HepG2 (cell line): ENCODE data around the gene ZNF575. TPM values are rescaled to one million over a fixed set of nuclear protein-coding genes. Genes with fewer than 3 reads are reported as not detected.
A peak's percentile ranks its signal among the peaks of the same experiment; 100 is the strongest.

Source experiments
- JUND ChIP-seq: sonication (generic); formaldehyde crosslinking; IDR thresholded peaks from 2 replicates; pipeline ENCODE4 v1.8.0; 2022; ENCODE audit warnings: mild to moderate bottlenecking, missing genetic modification reagents
- LCORL ChIP-seq, 2 experiments: fragments of 450-650 bp in 1 of 2; sonication (generic) in 1 of 2; formaldehyde crosslinking in 1 of 2; IDR thresholded peaks; 2 replicates each; pipeline versions ENCODE4 v1.5.0 to v1.6.1; 2017 to 2020; ENCODE audit warnings: antibody characterized with exemption in 1 of 2, missing genetic modification reagents in 1 of 2
- MAF1 ChIP-seq: sonication (generic); formaldehyde crosslinking; IDR thresholded peaks from 2 replicates; pipeline ENCODE4 v1.5.0; 2020; ENCODE audit warnings: missing genetic modification reagents, borderline replicate concordance
- MAFF ChIP-seq: IDR thresholded peaks from 2 replicates; pipeline ENCODE4 v1.6.1; 2011; ENCODE audit warnings: low read depth, low read length, improper control_type of control experiment
- MTA3 ChIP-seq: sonication (generic); formaldehyde crosslinking; IDR thresholded peaks from 2 replicates; pipeline ENCODE4 v1.4.0; 2020; ENCODE audit warnings: missing genetic modification reagents
- MTF1 ChIP-seq: sonication (generic); formaldehyde crosslinking; IDR thresholded peaks from 2 replicates; pipeline ENCODE4 v1.5.0; 2020; ENCODE audit warnings: missing genetic modification reagents
- NCOA5 ChIP-seq: sonication (generic); formaldehyde crosslinking; IDR thresholded peaks from 2 replicates; pipeline ENCODE4 v1.4.0; 2020; ENCODE audit warnings: missing genetic modification reagents
- PHF5A ChIP-seq: IDR thresholded peaks from one replicate; pipeline ENCODE4 v1.6.1; 2018; ENCODE audit warnings: low read depth, missing genetic modification reagents; ENCODE audit not compliant: unreplicated experiment
- SRY ChIP-seq: sonication (generic); formaldehyde crosslinking; IDR thresholded peaks from 2 replicates; pipeline ENCODE4 v1.8.0; 2022; ENCODE audit warnings: mild to moderate bottlenecking, missing genetic modification reagents
- TCF7 ChIP-seq: sonication (generic); IDR thresholded peaks from 2 replicates; pipeline ENCODE4 v1.6.1; 2016; ENCODE audit warnings: antibody characterized with exemption, low read depth
- ZFP36L2 ChIP-seq: sonication (generic); formaldehyde crosslinking; IDR thresholded peaks from 2 replicates; pipeline ENCODE4 v1.4.0; 2020; ENCODE audit warnings: missing genetic modification reagents
- ZNF256 ChIP-seq: sonication (generic); formaldehyde crosslinking; conservative IDR thresholded peaks from 2 replicates; pipeline ENCODE4 v1.4.0; 2020; ENCODE audit warnings: missing genetic modification reagents
- ZNF460 ChIP-seq: sonication (generic); formaldehyde crosslinking; IDR thresholded peaks from 2 replicates; pipeline ENCODE4 v1.5.1; 2020; ENCODE audit warnings: missing genetic modification reagents, mild to moderate bottlenecking, borderline replicate concordance
- ZNF503 ChIP-seq: sonication (generic); formaldehyde crosslinking; IDR thresholded peaks from 2 replicates; pipeline ENCODE4 v1.4.0; 2020; ENCODE audit warnings: missing genetic modification reagents
- ZNF546 ChIP-seq: sonication (generic); formaldehyde crosslinking; conservative IDR thresholded peaks from 2 replicates; pipeline ENCODE4 v1.8.1; 2023; ENCODE audit warnings: mild to moderate bottlenecking, missing genetic modification reagents
- ZNF644 ChIP-seq: IDR thresholded peaks from 2 replicates; pipeline ENCODE4 v1.6.1; 2016; ENCODE audit warnings: low read depth
- ZNF839 ChIP-seq: sonication (generic); formaldehyde crosslinking; IDR thresholded peaks from 2 replicates; pipeline ENCODE4 v1.4.0; 2020; ENCODE audit warnings: missing genetic modification reagents, mild to moderate bottlenecking, borderline replicate concordance
- polyA plus RNA-seq, 8 experiments: library from polyadenylated mRNA; depleted of rRNA in 3 of 8; stranded (reverse) in 7 of 8; unstranded in 1 of 8; fragments of >200 nt; fragmentation: Illumina TruSeq in 4 of 8; extraction: Trizol in 4 of 8; gene quantifications; 2 replicates each; pipeline versions ENCODE4 v1.2.1 to v1.2.3, GENCODE V29; 2011 to 2016; ENCODE audit warnings: low read depth in 4 of 8, missing spikeins in 1 of 8, mixed read lengths in 1 of 8; ENCODE audit not compliant: insufficient read depth in 1 of 8
- total RNA-seq, 5 experiments: library from RNA; depleted of rRNA; stranded (reverse); fragments of >200 nt; fragmentation: Illumina TruSeq; extraction: Trizol; gene quantifications; 2 replicates each; pipeline ENCODE4 v1.2.3, GENCODE V29; 2016; ENCODE audit warnings: low read depth in 1 of 5
- TF ChIP-seq, protein P1 (sequence below): fragments of 450-650 bp; IDR thresholded peaks from 2 replicates; pipeline ENCODE4 v1.6.1; 2017
- TF ChIP-seq, protein P2 (sequence below), 2 experiments: sonication (generic) in 1 of 2; formaldehyde crosslinking in 1 of 2; IDR thresholded peaks; 2 replicates each; pipeline versions ENCODE4 v1.5.1 to v1.6.1; 2011 to 2020; ENCODE audit warnings: borderline replicate concordance in 1 of 2, low read depth in 1 of 2, low read length in 1 of 2, mild to moderate bottlenecking in 1 of 2, missing genetic modification reagents in 1 of 2, moderate library complexity in 1 of 2
- TF ChIP-seq, protein P3 (sequence below): sonication (generic); formaldehyde crosslinking; IDR thresholded peaks from 2 replicates; pipeline ENCODE4 v1.5.0; 2020; ENCODE audit warnings: mild to moderate bottlenecking, missing genetic modification reagents

The ZNF575 gene
- total and polyA plus RNA-seq, 2 of the 13 experiments (the other 11 are each of a cell fraction or from before 2014, with no cell fraction given) = 0.17 to 0.27 TPM

DNA sequence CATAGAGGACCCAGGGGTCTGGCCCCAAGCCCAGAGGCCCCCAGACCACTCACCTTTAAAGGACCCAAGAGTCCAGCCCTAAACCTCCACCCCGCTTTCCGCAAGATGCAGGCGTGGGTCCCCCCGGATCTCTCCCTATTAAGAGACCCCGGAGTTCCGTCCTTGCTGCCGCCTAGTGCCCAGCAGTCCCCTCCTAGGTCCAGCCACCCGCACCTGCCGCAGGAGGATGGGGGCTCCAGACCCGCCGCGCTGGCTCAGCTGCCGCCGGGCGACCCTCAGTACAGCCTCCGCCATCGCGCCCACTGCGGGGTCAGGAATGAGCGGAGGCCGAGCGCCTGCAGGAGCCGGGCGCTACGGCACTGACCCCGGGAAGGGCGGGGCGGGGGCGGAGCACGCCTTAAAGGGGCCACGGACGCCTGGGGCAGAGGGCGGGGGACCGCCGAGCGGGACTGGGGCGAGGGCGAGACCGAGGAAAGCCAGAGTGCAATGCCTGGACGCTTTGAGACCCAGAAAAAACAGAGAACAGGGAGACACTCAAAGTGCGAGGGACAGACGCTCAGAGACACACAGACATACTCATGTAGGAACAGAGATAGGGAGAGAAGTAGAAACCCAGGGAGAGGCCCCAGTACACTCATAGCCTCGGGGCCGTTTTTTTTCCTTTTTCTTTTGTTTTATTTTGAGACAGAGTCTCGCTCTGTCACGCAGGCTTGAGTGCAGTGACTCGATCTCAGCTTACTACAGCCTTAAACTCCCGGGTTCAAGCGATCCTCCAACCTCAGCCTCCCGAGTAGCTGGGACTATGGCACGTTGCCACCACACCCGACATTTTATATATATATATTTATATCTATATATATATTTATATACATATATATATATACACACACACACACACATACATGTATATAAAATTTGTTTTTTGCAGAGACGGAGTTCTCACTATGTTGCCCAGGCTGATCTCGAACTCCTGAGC lies 5.8 kb upstream of the ZNF575 start, which contains the start of gene ETHE1 (continued):
- TF ChIP-seq ZNF460 (peak; percentile 36; the same call in 1 of the 2 replicates), MTA3 (CRISPR knock-in tag) (no peak), ZFP36L2 (CRISPR knock-in tag) (no peak), ZNF644 (CRISPR knock-in tag) (no peak), ZNF503 (peak; percentile 64; the same call in 1 of the 2 replicates), PHF5A (CRISPR knock-in tag) (no peak), LCORL (IDR thresholded peaks at IDR 0.05) (no peak), LCORL (CRISPR knock-in tag; IDR thresholded peaks at IDR 0.05) (peak; percentile 46; the same call in 1 of the 2 replicates), MAFF (no peak), ZNF546 (CRISPR knock-in tag) (peak; percentile 66; the same call in 1 of the 2 replicates), MTF1 (no peak), TCF7 (no peak), JUND (CRISPR knock-in tag) (no peak), SRY (CRISPR knock-in tag) (0 out of 2 replicates have a peak, but pooled peaks have one; percentile 39), ZNF256 (CRISPR knock-in tag) (no peak), MAF1 (CRISPR knock-in tag) (no peak), NCOA5 (no peak), ZNF839 (CRISPR knock-in tag) (no peak)
- TF ChIP-seq, protein P1, sequence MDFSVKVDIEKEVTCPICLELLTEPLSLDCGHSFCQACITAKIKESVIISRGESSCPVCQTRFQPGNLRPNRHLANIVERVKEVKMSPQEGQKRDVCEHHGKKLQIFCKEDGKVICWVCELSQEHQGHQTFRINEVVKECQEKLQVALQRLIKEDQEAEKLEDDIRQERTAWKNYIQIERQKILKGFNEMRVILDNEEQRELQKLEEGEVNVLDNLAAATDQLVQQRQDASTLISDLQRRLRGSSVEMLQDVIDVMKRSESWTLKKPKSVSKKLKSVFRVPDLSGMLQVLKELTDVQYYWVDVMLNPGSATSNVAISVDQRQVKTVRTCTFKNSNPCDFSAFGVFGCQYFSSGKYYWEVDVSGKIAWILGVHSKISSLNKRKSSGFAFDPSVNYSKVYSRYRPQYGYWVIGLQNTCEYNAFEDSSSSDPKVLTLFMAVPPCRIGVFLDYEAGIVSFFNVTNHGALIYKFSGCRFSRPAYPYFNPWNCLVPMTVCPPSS = no peak
- TF ChIP-seq, protein P2, sequence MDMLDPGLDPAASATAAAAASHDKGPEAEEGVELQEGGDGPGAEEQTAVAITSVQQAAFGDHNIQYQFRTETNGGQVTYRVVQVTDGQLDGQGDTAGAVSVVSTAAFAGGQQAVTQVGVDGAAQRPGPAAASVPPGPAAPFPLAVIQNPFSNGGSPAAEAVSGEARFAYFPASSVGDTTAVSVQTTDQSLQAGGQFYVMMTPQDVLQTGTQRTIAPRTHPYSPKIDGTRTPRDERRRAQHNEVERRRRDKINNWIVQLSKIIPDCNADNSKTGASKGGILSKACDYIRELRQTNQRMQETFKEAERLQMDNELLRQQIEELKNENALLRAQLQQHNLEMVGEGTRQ (IDR thresholded peaks at IDR 0.05; ENCODE audit: low read depth, low read length) = no peak
- TF ChIP-seq, protein P2 (CRISPR knock-in tag; IDR thresholded peaks at IDR 0.05; ENCODE audit: borderline replicate concordance) = no peak
- TF ChIP-seq, protein P3, sequence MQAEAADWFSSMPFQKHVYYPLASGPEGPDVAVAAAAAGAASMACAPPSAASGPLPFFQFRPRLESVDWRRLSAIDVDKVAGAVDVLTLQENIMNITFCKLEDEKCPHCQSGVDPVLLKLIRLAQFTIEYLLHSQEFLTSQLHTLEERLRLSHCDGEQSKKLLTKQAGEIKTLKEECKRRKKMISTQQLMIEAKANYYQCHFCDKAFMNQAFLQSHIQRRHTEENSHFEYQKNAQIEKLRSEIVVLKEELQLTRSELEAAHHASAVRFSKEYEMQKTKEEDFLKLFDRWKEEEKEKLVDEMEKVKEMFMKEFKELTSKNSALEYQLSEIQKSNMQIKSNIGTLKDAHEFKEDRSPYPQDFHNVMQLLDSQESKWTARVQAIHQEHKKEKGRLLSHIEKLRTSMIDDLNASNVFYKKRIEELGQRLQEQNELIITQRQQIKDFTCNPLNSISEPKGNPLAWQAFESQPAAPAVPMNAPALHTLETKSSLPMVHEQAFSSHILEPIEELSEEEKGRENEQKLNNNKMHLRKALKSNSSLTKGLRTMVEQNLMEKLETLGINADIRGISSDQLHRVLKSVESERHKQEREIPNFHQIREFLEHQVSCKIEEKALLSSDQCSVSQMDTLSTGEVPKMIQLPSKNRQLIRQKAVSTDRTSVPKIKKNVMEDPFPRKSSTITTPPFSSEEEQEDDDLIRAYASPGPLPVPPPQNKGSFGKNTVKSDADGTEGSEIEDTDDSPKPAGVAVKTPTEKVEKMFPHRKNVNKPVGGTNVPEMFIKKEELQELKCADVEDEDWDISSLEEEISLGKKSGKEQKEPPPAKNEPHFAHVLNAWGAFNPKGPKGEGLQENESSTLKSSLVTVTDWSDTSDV (CRISPR knock-in tag) = no peak
